Lower leg skin (tissue), 4 donors: ENCODE data around the gene SP110. TPM values are rescaled to one million over a fixed set of nuclear protein-coding genes. Genes with fewer than 3 reads are reported as not detected.

Source experiments
- DNase-seq, 2 donors: peaks; one replicate each; pipeline ENCODE4 v3.0.0-alpha.2; 2019; ENCODE audit warnings: low spot score in 2 of 2
- H3K4me3 ChIP-seq: fragments of 200-600 bp; sonication (generic); 2 replicates; pipeline ENCODE4 v1.5.1; 2017; ENCODE audit warnings: mild to moderate bottlenecking, low read depth; ENCODE audit not compliant: poor library complexity, severe bottlenecking
- CTCF ChIP-seq, 3 donors: fragments of 450-650 bp; IDR thresholded peaks; one replicate each; pipeline ENCODE4 v1.5.1; 2016; ENCODE audit warnings: antibody characterized with exemption in 3 of 3, mild to moderate bottlenecking in 3 of 3, moderate library complexity in 2 of 3
- POLR2A ChIP-seq, 2 donors: fragments of 450-650 bp; IDR thresholded peaks; one replicate each; pipeline ENCODE4 v1.6.1; 2016 to 2017; ENCODE audit warnings: antibody characterized with exemption in 2 of 2, mild to moderate bottlenecking in 1 of 2, moderate library complexity in 1 of 2
- WGBS, 2 donors: methylation state at CpG; one replicate each; pipeline ENCODE4 v1.1.5; 2018; 5-methylcytosine and 5-hydroxymethylcytosine counted together
- intact Hi-C: fragments of 100-400 bp; cut with DNase I; formaldehyde crosslinking; loops from one replicate; pipeline ENCODE4 v1.15.0; 2023; ENCODE audit warnings: low total_unique reads
- total RNA-seq, 4 donors: library from RNA; depleted of rRNA; stranded (reverse); fragments of >200 nt; gene quantifications; one replicate each; pipeline ENCODE4 v1.1.0, GENCODE V29; 2016

Gene SP110
- total RNA-seq, 4 donors from 2014 or later, result 12.9 to 23.8 (median 19.1) TPM

DNA sequence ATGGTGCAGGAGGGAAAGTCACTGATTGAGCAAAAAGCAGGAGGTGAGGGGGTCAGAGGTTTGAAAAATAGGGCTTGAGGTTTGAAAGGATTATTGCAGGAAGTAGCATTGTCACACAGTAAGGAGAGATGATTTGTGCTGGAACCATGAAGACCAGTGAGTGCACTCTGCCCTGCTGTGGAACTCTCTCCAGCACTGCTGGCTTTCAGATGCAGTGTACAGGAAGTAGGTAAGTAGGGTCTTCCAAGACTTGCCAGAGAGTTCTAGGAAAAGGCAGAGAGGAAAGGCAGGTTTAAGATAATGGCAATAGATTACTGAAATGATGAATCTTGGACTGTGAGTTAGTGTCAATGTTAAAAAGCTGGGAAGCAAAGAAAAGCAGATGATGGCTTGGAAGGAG is 11.2 kb downstream of the SP110 start:
- DNase-seq, result no peak
- intact Hi-C loops, result no loop called here
- no peak for TF ChIP-seq CTCF (IDR thresholded peaks at IDR 0.05)
- no peak for TF ChIP-seq POLR2A (IDR thresholded peaks at IDR 0.05)
- H3K4me3 ChIP-seq, result no peak overlapping the region

DNA sequence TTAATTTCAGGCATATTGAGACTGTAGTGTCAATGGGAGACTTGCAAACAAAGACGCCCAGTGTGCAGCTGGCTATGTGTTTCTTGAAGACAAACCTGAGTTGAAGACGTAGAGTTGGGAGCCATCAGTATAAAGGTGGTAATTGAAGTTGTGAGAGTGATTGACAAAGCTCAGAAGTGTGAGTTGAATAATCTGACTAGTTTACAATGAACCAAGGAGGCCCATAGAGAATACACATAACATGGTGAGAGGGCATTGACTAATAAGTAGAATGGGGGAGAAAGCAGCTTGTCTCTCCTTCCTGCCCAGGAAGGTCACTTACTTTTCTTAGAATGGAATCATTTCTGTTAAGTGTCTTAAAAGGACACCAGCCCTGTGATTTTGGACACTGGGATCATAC is 14.1 kb downstream of the SP110 start:
- intact Hi-C loops, result no loop called here
- WGBS, 2 donors, result 93 to 100% methylated on average over 2 of the region's 2 CpGs
- no peak for DNase-seq
- no peak for TF ChIP-seq CTCF (IDR thresholded peaks at IDR 0.05)
- TF ChIP-seq POLR2A (IDR thresholded peaks at IDR 0.05), result no peak
- no peak overlapping the region for H3K4me3 ChIP-seq

GRCh38 chr2:230205034-230205433 is 14.8 kb downstream of the SP110 start:
- intact Hi-C loops, result no loop called here
- 73 to 77% methylated on average over 1 of the region's 1 CpG for WGBS, 2 donors
- TF ChIP-seq POLR2A (IDR thresholded peaks at IDR 0.05), result no peak
- TF ChIP-seq CTCF (IDR thresholded peaks at IDR 0.05), result no peak
- no peak overlapping the region for H3K4me3 ChIP-seq
- no peak for DNase-seq

- TF ChIP-seq CTCF (IDR thresholded peaks at IDR 0.05), result no peak
- no peak for TF ChIP-seq POLR2A (IDR thresholded peaks at IDR 0.05)
- DNase-seq, result no peak
- H3K4me3 ChIP-seq, result no peak overlapping the region
- 89 to 96% methylated on average over 15 of the region's 15 CpGs for WGBS, 2 donors
- intact Hi-C loops, result no loop called here
Measured at GRCh38 chr2:230203110-230203676, 16.6 kb downstream of the SP110 start.

GRCh38 chr2:230202430-230203109 is 17.2 kb downstream of the SP110 start:
- TF ChIP-seq POLR2A (IDR thresholded peaks at IDR 0.05) (no peak), CTCF (IDR thresholded peaks at IDR 0.05) (no peak)
- no peak overlapping the region for H3K4me3 ChIP-seq
- intact Hi-C loops, result no loop called here
- 90 to 94% methylated on average over 10 of the region's 10 CpGs for WGBS, 2 donors
- no peak for DNase-seq
